Hepatocyte (in vitro differentiated cells): ENCODE data around the gene RALB. TPM values are rescaled to one million over a fixed set of nuclear protein-coding genes. Genes with fewer than 3 reads are reported as not detected.
"Not testable (repeated sequence)": the region's sequence is repeated elsewhere in the genome, so short reads cannot be mapped to it uniquely, and the experiment has no call there.

Experiments
- DNase-seq: peaks from one replicate; pipeline ENCODE4 v3.0.0-alpha.2; 2016; ENCODE audit warnings: low spot score
- H2AFZ ChIP-seq: fragments of 200-600 bp; sonication (generic); 2 replicates; pipeline ENCODE4 v1.6.0; 2016; ENCODE audit warnings: antibody characterized with exemption, mild to moderate bottlenecking
- H3K27ac ChIP-seq: fragments of 200-600 bp; sonication (generic); 2 replicates; pipeline ENCODE4 v1.5.1; 2016; ENCODE audit warnings: mild to moderate bottlenecking
- H3K27me3 ChIP-seq: fragments of 200-600 bp; sonication (generic); 2 replicates; pipeline ENCODE4 v1.6.1; 2016
- H3K36me3 ChIP-seq: fragments of 200-600 bp; sonication (generic); replicated peaks from 2 replicates; pipeline ENCODE4 v1.5.1; 2016; ENCODE audit warnings: low read depth; ENCODE audit not compliant: insufficient read depth
- H3K4me1 ChIP-seq: fragments of 200-600 bp; sonication (generic); 2 replicates; pipeline ENCODE4 v1.5.1; 2016; ENCODE audit warnings: mild to moderate bottlenecking, moderate library complexity; ENCODE audit not compliant: insufficient read depth
- H3K4me2 ChIP-seq: fragments of 200-600 bp; sonication (generic); 2 replicates; pipeline ENCODE4 v1.6.0; 2016
- H3K4me3 ChIP-seq: fragments of 200-600 bp; sonication (generic); 2 replicates; pipeline ENCODE4 v1.5.1; 2016; ENCODE audit warnings: mild to moderate bottlenecking
- H3K79me2 ChIP-seq: fragments of 200-600 bp; sonication (generic); 2 replicates; pipeline ENCODE4 v1.6.0; 2017; ENCODE audit warnings: mild to moderate bottlenecking
- H3K9me2 ChIP-seq: fragments of 200-600 bp; sonication (generic); replicated peaks from 2 replicates; pipeline ENCODE4 v1.6.0; 2017; ENCODE audit warnings: mild to moderate bottlenecking; ENCODE audit not compliant: insufficient read depth
- H3K9me3 ChIP-seq: fragments of 200-600 bp; sonication (generic); 2 replicates; pipeline ENCODE4 v1.5.1; 2016; ENCODE audit warnings: low read depth, mild to moderate bottlenecking
- H4K20me1 ChIP-seq: fragments of 200-600 bp; sonication (generic); 2 replicates; pipeline ENCODE4 v1.6.0; 2016; ENCODE audit warnings: mild to moderate bottlenecking; ENCODE audit not compliant: insufficient read depth, poor library complexity, severe bottlenecking
- CTCF ChIP-seq: fragments of 200-600 bp; sonication (generic); IDR thresholded peaks from 2 replicates; pipeline ENCODE4 v1.5.1; 2016; ENCODE audit warnings: antibody characterized with exemption, mild to moderate bottlenecking; ENCODE audit not compliant: poor library complexity
- EZH2 ChIP-seq: fragments of 200-600 bp; sonication (generic); IDR thresholded peaks from 2 replicates; pipeline ENCODE4 v1.6.1; 2016; ENCODE audit warnings: antibody characterized with exemption, mild to moderate bottlenecking, borderline replicate concordance
- EZH2phosphoT487 ChIP-seq: fragments of 200-600 bp; sonication (generic); IDR thresholded peaks from one replicate; pipeline ENCODE4 v1.6.1; 2018; ENCODE audit warnings: antibody characterized with exemption, mild to moderate bottlenecking, low read depth, moderate library complexity; ENCODE audit not compliant: unreplicated experiment, severe bottlenecking
- WGBS: methylation state at CpG from one replicate; pipeline ENCODE4 v1.1.6; 2016; ENCODE audit warnings: low lambda C conversion rate; ENCODE audit errors: missing lambda C conversion rate; 5-methylcytosine and 5-hydroxymethylcytosine counted together
- polyA plus RNA-seq: library from polyadenylated mRNA; unstranded; fragments of >200 nt; fragmentation: Nextera tagmentation; extraction: Ambion mirVana; gene quantifications from 2 replicates; pipeline ENCODE4 v1.2.1, GENCODE V29; 2016
- total RNA-seq: library from RNA; depleted of rRNA; stranded (reverse); fragments of >200 nt; gene quantifications from 2 replicates; pipeline ENCODE4 v1.2.3, GENCODE V29; 2014

RALB gene
- total and polyA plus RNA-seq, 2 experiments from 2014 or later = 68.2 to 74.4 TPM

- Histone ChIP-seq H2AFZ (no peak overlapping the region), H3K79me2 (peaks cover 66% of the 10 kb centered on the region), H3K36me3 (no peaks in the 10 kb centered on the region), H3K4me3 (no peak overlapping the region), H4K20me1 (peaks cover 8% of the 10 kb centered on the region), H3K27ac (no peak overlapping the region), H3K4me1 (peaks cover 4% of the 10 kb centered on the region), H3K4me2 (peak overlapping the region; percentile 33), H3K27me3 (no peaks in the 10 kb centered on the region), H3K9me3 (no peaks in the 10 kb centered on the region), H3K9me2 (no peaks in the 10 kb centered on the region)
- 57% methylated on average over 9 of the region's 9 CpGs for WGBS
- no peak for TF ChIP-seq EZH2
- TF ChIP-seq EZH2phosphoT487 = no peak
- TF ChIP-seq CTCF = no peak
- DNase-seq = no peak
Observed at GRCh38 chr2:120255986-120256650, 3.5 kb downstream of the RALB start.

GRCh38 chr2:120256651-120257000 is 4.0 kb downstream of the RALB start:
- peaks cover 71% of the 10 kb centered on the region for H3K79me2 ChIP-seq
- peaks cover 4% of the 10 kb centered on the region for H3K4me1 ChIP-seq
- WGBS = 79% methylated on average over 1 of the region's 1 CpG

GRCh38 chr2:120257522-120257921 is 4.9 kb downstream of the RALB start:
- no peak for DNase-seq
- Histone ChIP-seq H3K9me2 (no peaks in the 10 kb centered on the region), H3K9me3 (no peaks in the 10 kb centered on the region), H3K4me1 (peaks cover 4% of the 10 kb centered on the region), H3K79me2 (peaks cover 80% of the 10 kb centered on the region), H3K27me3 (no peaks in the 10 kb centered on the region), H3K4me2 (peak overlapping the region; percentile 24), H3K27ac (peak overlapping the region; percentile 48), H3K4me3 (no peak overlapping the region), H3K36me3 (no peaks in the 10 kb centered on the region), H2AFZ (no peak overlapping the region), H4K20me1 (peaks cover 13% of the 10 kb centered on the region)
- 93% methylated on average over 1 of the region's 1 CpG for WGBS
- TF ChIP-seq EZH2phosphoT487 = no peak

More at GRCh38 chr2:120256651-120257000, 4.0 kb downstream of the RALB start:
- Histone ChIP-seq H3K4me2 (peak overlapping the region; percentile 33), H2AFZ (no peak overlapping the region), H3K27ac (no peak overlapping the region), H3K4me3 (no peak overlapping the region), H3K27me3 (no peaks in the 10 kb centered on the region), H3K9me2 (no peaks in the 10 kb centered on the region), H4K20me1 (peaks cover 8% of the 10 kb centered on the region), H3K36me3 (no peaks in the 10 kb centered on the region), H3K9me3 (no peaks in the 10 kb centered on the region)
- no peak for DNase-seq
- no peak for TF ChIP-seq EZH2phosphoT487
- TF ChIP-seq CTCF = no peak
- no peak for TF ChIP-seq EZH2

- Histone ChIP-seq H3K4me2 (no peak overlapping the region), H3K9me2 (no peaks in the 10 kb centered on the region), H3K36me3 (no peaks in the 10 kb centered on the region), H3K27me3 (no peaks in the 10 kb centered on the region), H3K79me2 (peaks cover 84% of the 10 kb centered on the region), H3K9me3 (no peaks in the 10 kb centered on the region), H3K27ac (peak overlapping the region; percentile 48), H4K20me1 (peaks cover 15% of the 10 kb centered on the region), H3K4me1 (peaks cover 4% of the 10 kb centered on the region), H2AFZ (no peak overlapping the region), H3K4me3 (no peak overlapping the region)
- TF ChIP-seq EZH2phosphoT487 (no peak), CTCF (no peak), EZH2 (no peak)
- WGBS = 89% methylated on average over 9 of the region's 9 CpGs
- no peak for DNase-seq
Observed at GRCh38 chr2:120258196-120258595, 5.5 kb downstream of the RALB start.

GRCh38 chr2:120259939-120260338 is 7.3 kb downstream of the RALB start:
- H3K4me3 ChIP-seq, H3K9me2 ChIP-seq, H3K4me2 ChIP-seq, H3K4me1 ChIP-seq, H3K9me3 ChIP-seq, H3K36me3 ChIP-seq, H3K27ac ChIP-seq, H3K27me3 ChIP-seq, DNase-seq, H2AFZ ChIP-seq: not testable (repeated sequence)
- WGBS = 100% methylated on average over 7 of the region's 15 CpGs
- Histone ChIP-seq H3K79me2 (peaks cover 88% of the 10 kb centered on the region), H4K20me1 (peaks cover 19% of the 10 kb centered on the region)
